A673 (cell line): Measurements from ENCODE around the gene CARD9.

Experiments
- CTCF ChIP-seq: fragments of 300-800, 200-600 bp; sonication (generic); conservative IDR thresholded peaks from 2 replicates; pipeline ENCODE4 v1.5.1; 2017; ENCODE audit warnings: low read depth, mild to moderate bottlenecking, antibody characterized with exemption, low read length, moderate library complexity, mixed read lengths
- EZH2 ChIP-seq: fragments of 200-600 bp; sonication (generic); IDR thresholded peaks from 2 replicates; pipeline ENCODE4 v1.6.1; 2017; ENCODE audit warnings: borderline replicate concordance, low read depth, mild to moderate bottlenecking, mixed read lengths, antibody characterized with exemption, low read length; ENCODE audit not compliant: poor library complexity, severe bottlenecking

GRCh38 chr9:136358888-136359287 is 14.6 kb downstream of the CARD9 start:
- TF ChIP-seq CTCF: no peak
- no peak for TF ChIP-seq EZH2
